Lung (tissue), 12 donors: Measurements from ENCODE around the gene ZNF775. TPM values are rescaled to one million over a fixed set of nuclear protein-coding genes. Genes with fewer than 3 reads are reported as not detected.

ENCODE experiments used
- ATAC-seq: fragments of 200-7000 bp; cut with Tn5 transposase; one replicate; pipeline ENCODE4 v1.9.1; 2020; ENCODE audit warnings: moderate number of reproducible peaks; ENCODE audit not compliant: insufficient read depth, low FRiP score
- DNase-seq, 3 donors: peaks; one replicate each; pipeline ENCODE4 v3.0.0-alpha.2; 2013 to 2017
- H3K27ac ChIP-seq, 2 donors: one replicate each; pipeline ENCODE4 v1.5.1; 2013; ENCODE audit warnings: mild to moderate bottlenecking in 2 of 2, moderate library complexity in 2 of 2, control low read depth in 1 of 2, inconsistent platforms in 1 of 2, low read depth in 1 of 2, low read length in 1 of 2
- H3K27me3 ChIP-seq, 3 donors: one replicate each; pipeline ENCODE4 v1.5.1; 2013; ENCODE audit warnings: low read length in 2 of 3; ENCODE audit not compliant: control insufficient read depth in 3 of 3, insufficient read depth in 3 of 3
- H3K36me3 ChIP-seq, 4 donors: one replicate each; pipeline ENCODE4 v1.5.1; 2013; ENCODE audit warnings: low read length in 4 of 4, mild to moderate bottlenecking in 1 of 4, moderate library complexity in 1 of 4; ENCODE audit not compliant: control insufficient read depth in 4 of 4, insufficient read depth in 4 of 4
- H3K4me1 ChIP-seq, 5 donors: one replicate each; pipeline ENCODE4 v1.5.1; 2013; ENCODE audit warnings: low read length in 5 of 5, mild to moderate bottlenecking in 2 of 5, moderate library complexity in 1 of 5; ENCODE audit not compliant: control insufficient read depth in 5 of 5, insufficient read depth in 5 of 5
- H3K4me3 ChIP-seq: one replicate; pipeline ENCODE4 v1.5.1; 2013; ENCODE audit warnings: mild to moderate bottlenecking, control low read depth, moderate library complexity
- H3K9ac ChIP-seq, 2 donors: one replicate each; pipeline ENCODE4 v1.5.1; 2013; ENCODE audit warnings: low read length in 2 of 2, control low read depth in 1 of 2; ENCODE audit not compliant: insufficient read depth in 1 of 2
- H3K9me3 ChIP-seq, 4 donors: one replicate each; pipeline ENCODE4 v1.5.1; 2013; ENCODE audit warnings: low read length in 3 of 4, mild to moderate bottlenecking in 1 of 4, moderate library complexity in 1 of 4; ENCODE audit not compliant: control insufficient read depth in 4 of 4, insufficient read depth in 3 of 4
- WGBS, 2 donors: extraction: QIAGEN DNeasy Blood & Tissue Kit; methylation state at CpG; one replicate each; pipeline ENCODE4 v1.1.7; 2013; 5-methylcytosine and 5-hydroxymethylcytosine counted together
- polyA plus RNA-seq, 2 donors: library from polyadenylated mRNA; stranded (reverse); fragments of 200-250 nt; gene quantifications; one replicate each; pipeline ENCODE4 v1.2.1, GENCODE V29; 2013
- total RNA-seq, 2 donors: library from RNA; depleted of rRNA in 1 of 2; stranded (reverse); fragments of >200 nt in 1 of 2; gene quantifications; one replicate each; pipeline ENCODE4 v1.2.1, GENCODE V29; 2014 to 2021
- TF ChIP-seq, protein P1 (sequence below): IDR thresholded peaks from 2 replicates; pipeline ENCODE4 v1.5.1; 2012; ENCODE audit warnings: mild to moderate bottlenecking; ENCODE audit errors: control extremely low read depth, extremely low read depth
- donor health status: control.
- donor health status: control.
- donor health status: Bipolar disorder and iron deficiency.
- donor health status: healthy.
- donor health status: DM: yes; HTN: yes; CAD: no.

Gene ZNF775
- total and polyA plus RNA-seq, 4 donors: 1.4 to 5.4 (median 3.8) TPM

DNA sequence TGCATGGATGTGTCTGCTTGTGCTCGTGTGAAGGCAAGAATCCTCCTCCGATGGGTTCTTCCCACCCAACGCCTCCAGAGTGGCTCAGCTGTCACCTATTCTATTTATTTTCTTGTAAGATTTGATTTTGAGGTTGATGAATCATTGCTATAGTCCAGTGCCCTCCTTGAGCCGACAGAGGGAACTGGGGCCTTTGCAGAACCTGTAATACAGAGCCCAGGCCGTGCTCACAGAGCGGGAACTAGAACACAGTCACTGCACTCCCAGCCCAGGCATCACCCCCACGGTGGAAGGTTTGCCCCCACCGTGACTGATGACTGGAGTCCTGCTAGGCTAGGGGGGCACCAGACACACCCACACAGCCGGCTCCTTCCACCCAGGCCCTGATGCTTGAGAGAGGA is 39.7 kb upstream of the ZNF775 start:
- TF ChIP-seq, protein P1, sequence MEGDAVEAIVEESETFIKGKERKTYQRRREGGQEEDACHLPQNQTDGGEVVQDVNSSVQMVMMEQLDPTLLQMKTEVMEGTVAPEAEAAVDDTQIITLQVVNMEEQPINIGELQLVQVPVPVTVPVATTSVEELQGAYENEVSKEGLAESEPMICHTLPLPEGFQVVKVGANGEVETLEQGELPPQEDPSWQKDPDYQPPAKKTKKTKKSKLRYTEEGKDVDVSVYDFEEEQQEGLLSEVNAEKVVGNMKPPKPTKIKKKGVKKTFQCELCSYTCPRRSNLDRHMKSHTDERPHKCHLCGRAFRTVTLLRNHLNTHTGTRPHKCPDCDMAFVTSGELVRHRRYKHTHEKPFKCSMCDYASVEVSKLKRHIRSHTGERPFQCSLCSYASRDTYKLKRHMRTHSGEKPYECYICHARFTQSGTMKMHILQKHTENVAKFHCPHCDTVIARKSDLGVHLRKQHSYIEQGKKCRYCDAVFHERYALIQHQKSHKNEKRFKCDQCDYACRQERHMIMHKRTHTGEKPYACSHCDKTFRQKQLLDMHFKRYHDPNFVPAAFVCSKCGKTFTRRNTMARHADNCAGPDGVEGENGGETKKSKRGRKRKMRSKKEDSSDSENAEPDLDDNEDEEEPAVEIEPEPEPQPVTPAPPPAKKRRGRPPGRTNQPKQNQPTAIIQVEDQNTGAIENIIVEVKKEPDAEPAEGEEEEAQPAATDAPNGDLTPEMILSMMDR: no peak
- 51 to 69% methylated on average over 9 of the region's 9 CpGs for WGBS, 2 donors
- Histone ChIP-seq H3K27ac (no peak overlapping the region), H3K4me1 (peaks cover 0 to 62% (median 30%) of the 10 kb centered on the region in 5 donors), H3K4me3 (no peak overlapping the region), H3K9ac (peak overlapping the region in 1 of 2 donors; percentile 39), H3K9me3 (peaks cover 0 to 3% (median 1%) of the 10 kb centered on the region in 4 donors), H3K36me3 (peaks cover 0 to 32% (median 12%) of the 10 kb centered on the region in 4 donors), H3K27me3 (no peaks in the 10 kb centered on the region)
- ATAC-seq (no peak), DNase-seq (no peak)

DNA sequence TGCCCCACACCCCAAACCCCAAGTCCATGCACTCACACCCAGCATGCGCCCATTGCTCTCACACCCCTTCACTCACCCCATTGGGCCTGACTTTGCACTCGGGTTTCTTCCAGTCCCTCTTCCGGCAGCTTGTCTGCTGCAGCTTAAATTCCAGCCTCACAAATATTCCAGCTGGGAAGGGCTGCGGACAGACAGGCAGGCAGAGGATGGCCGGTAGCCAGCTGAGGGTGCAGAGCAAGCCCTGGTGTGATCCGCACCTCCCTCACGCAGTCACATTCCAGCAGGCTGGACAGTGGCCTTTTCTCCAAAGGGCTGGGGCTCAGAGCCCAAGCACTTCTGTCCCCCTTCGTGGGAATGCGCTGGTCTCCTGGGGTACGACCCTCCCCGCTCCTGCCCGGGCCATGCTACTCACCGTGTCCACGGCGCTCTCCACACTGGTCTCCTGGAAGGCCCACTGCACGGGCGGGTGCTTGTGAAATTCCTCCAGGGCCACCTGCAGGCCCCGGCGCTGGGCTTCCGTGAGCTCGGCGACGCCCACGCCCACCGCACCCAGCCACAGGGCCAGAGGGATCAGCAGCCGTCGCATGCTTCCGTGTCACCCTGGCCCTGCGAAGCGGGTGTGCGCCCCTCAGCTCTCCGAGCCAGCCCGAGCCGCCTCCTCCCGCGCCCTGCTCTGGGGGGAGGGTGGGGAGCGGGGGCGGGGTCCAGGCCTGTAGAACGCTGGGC is 38.9 kb upstream of the ZNF775 start:
- Histone ChIP-seq H3K4me3 (peak overlapping the region; percentile 31), H3K27ac (peak overlapping the region in 1 of 2 donors; percentile 65), H3K36me3 (peaks cover 0 to 32% (median 12%) of the 10 kb centered on the region in 4 donors), H3K27me3 (no peaks in the 10 kb centered on the region), H3K9me3 (peaks cover 0 to 4% (median 1%) of the 10 kb centered on the region in 4 donors), H3K4me1 (peaks cover 0 to 55% (median 27%) of the 10 kb centered on the region in 5 donors), H3K9ac (peak overlapping the region in 1 of 2 donors; percentile 14)
- WGBS, 2 donors: 20 to 31% methylated on average over 31 to 39 of the region's 39 CpGs
- ATAC-seq: peak; percentile 44
- DNase-seq: peak; percentile 73 to 75 (median 73)
- TF ChIP-seq, protein P1: no peak

DNA sequence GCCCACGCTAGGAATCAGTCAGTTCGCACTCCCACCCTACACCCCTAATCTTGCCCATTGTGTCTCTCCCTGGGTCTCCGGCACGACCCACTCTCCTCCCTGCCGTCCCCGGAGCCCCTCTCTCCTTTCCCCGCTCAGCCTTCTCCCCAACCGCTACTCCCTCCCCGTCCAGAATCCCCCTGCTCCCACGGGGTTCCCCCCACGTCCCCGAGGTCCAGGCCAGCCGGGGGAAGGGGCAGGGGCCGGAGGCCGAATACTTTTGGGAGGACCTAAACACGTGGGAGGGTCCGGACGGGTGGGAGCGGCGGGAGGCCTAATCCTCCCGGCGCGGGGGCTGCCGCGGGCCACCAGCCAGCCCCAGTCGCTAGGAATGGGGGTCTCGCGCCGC is 38.3 kb upstream of the ZNF775 start:
- ATAC-seq: no peak
- WGBS, 2 donors: 5 to 10% methylated on average over 22 to 29 of the region's 29 CpGs
- TF ChIP-seq, protein P1: no peak
- peak overlapping the region in 1 of 2 donors; percentile 71 for H3K27ac ChIP-seq
- H3K9me3 ChIP-seq: peaks cover 0 to 4% (median 1%) of the 10 kb centered on the region in 4 donors
- H3K27me3 ChIP-seq: no peaks in the 10 kb centered on the region
- peak overlapping the region; percentile 43 for H3K4me3 ChIP-seq
- H3K4me1 ChIP-seq: peaks cover 0 to 48% (median 23%) of the 10 kb centered on the region in 5 donors
- H3K36me3 ChIP-seq: peaks cover 0 to 32% (median 12%) of the 10 kb centered on the region in 4 donors
- DNase-seq: peak in 1 of 3 donors; percentile 39
- H3K9ac ChIP-seq: peak overlapping the region; percentile 46 to 58
